Measurements from ENCODE around the gene OR2T11. TPM values are rescaled to one million over a fixed set of nuclear protein-coding genes. Genes with fewer than 3 reads are reported as not detected.

Gene OR2T11
- total RNA-seq, 1 donor = not detected

GRCh38 chr1:248631354-248632008 lies 3.4 kb downstream of the OR2T11 start:
- DNase-seq (ENCODE audit: low read depth) = no peak
- no peak overlapping the region for H3K4me3 ChIP-seq (ENCODE audit: low read depth, low read length)
- no peak for TF ChIP-seq CTCF (IDR thresholded peaks at IDR 0.05; ENCODE audit: insufficient read depth, low read depth, low read length)

- no peak overlapping the region for H3K4me3 ChIP-seq (ENCODE audit: low read depth, low read length)
- no peak for DNase-seq (ENCODE audit: low read depth)
- no peak for TF ChIP-seq CTCF (IDR thresholded peaks at IDR 0.05; ENCODE audit: insufficient read depth, low read depth, low read length)
Observed at GRCh38 chr1:248630551-248630950, 4.3 kb downstream of the OR2T11 start.

- no peak for TF ChIP-seq CTCF (IDR thresholded peaks at IDR 0.05; ENCODE audit: insufficient read depth, low read depth, low read length)
- H3K4me3 ChIP-seq (ENCODE audit: low read depth, low read length) = no peak overlapping the region
- DNase-seq (ENCODE audit: low read depth) = no peak
Observed at GRCh38 chr1:248627971-248628844, 6.7 kb downstream of the OR2T11 start.

- TF ChIP-seq CTCF (IDR thresholded peaks at IDR 0.05; ENCODE audit: insufficient read depth, low read depth, low read length) = no peak
- no peak for DNase-seq (ENCODE audit: low read depth)
- no peak overlapping the region for H3K4me3 ChIP-seq (ENCODE audit: low read depth, low read length)
Observed at GRCh38 chr1:248625971-248626370, 8.9 kb downstream of the OR2T11 start.

GRCh38 chr1:248625166-248625565 lies 9.7 kb downstream of the OR2T11 start:
- H3K4me3 ChIP-seq (ENCODE audit: low read depth, low read length) = no peak overlapping the region
- no peak for DNase-seq (ENCODE audit: low read depth)
- no peak for TF ChIP-seq CTCF (IDR thresholded peaks at IDR 0.05; ENCODE audit: insufficient read depth, low read depth, low read length)

- TF ChIP-seq CTCF (IDR thresholded peaks at IDR 0.05; ENCODE audit: insufficient read depth, low read depth, low read length) = no peak
- DNase-seq (ENCODE audit: low read depth) = no peak
- H3K4me3 ChIP-seq (ENCODE audit: low read depth, low read length) = no peak overlapping the region
Observed at GRCh38 chr1:248622570-248623001, 12.3 kb downstream of the OR2T11 start.
